ENCODE data around the gene IFT25. TPM values are rescaled to one million over a fixed set of nuclear protein-coding genes. Genes with fewer than 3 reads are reported as not detected.

IFT25 gene
- total RNA-seq, 1 experiment from 2014 or later, result 61.5 TPM

DNA sequence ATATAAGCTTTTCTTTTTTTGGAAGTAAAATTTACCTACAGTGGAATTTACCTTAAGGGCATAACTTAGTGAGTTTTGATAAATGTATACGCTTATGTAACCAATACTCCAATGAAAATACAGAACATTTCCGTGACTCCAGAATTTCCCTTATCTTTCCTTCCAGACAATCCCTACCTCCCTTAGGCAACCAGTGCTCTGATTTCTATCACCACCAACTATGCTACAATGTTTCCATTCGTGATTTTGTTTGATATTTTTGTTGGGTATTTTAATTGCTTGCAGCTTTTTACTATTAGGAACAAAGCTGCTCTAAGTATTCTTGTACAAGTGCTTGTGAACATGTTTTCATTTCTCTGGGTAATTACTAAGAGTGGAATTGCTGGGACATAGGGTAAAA, 14.6 kb downstream of the IFT25 start:
- peaks cover 79% of the 10 kb centered on the region for H3K36me3 ChIP-seq
- H3K4me1 ChIP-seq (replicated peaks), result no peaks in the 10 kb centered on the region

DNA sequence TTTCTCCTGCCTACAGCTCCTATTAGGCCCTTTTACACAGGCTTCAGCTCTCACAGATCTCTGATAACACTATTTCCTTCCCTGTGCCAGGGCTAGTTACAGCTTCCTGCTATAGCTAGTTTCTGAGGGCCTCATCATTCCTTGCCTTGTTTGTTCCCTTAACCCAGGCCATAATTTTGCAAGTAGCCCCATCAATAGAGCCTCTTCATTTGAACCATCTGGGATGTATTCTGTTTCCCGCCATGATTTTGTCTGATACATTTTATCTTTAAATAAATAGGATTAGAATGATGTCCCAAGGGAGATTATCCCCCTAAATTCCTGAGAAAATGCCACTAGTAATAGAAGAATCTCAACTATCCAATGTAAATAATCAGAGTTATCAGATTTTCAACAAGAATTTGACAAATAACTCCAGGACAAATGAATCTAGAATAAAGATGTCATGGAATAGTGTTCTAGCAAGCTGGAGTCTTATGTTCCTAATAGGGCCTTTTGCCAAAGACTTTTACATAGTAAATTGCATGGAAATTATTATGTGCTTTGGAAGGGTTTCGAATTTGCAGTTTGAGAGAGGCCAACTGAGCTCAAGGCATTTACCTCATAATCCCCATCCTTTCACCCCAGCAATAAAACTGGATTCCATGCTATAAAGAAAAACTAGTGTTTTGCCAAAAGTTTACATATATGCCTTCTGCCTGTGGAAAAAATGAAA, 16.1 kb downstream of the IFT25 start:
- Histone ChIP-seq H3K27me3 (replicated peaks) (no peaks in the 10 kb centered on the region), H3K4me1 (replicated peaks) (no peaks in the 10 kb centered on the region), H3K27ac (no peak overlapping the region), H3K36me3 (peaks cover 67% of the 10 kb centered on the region), H3K9me3 (replicated peaks) (peaks cover 7% of the 10 kb centered on the region), H3K4me3 (no peak overlapping the region)
- no peak for DNase-seq (ENCODE audit: low read depth in 1 of 2, low spot score in 2 of 2)

More for the DNA sequence above, 14.6 kb downstream of the IFT25 start:
- Histone ChIP-seq H3K27ac (no peak overlapping the region), H3K27me3 (replicated peaks) (no peaks in the 10 kb centered on the region), H3K9me3 (replicated peaks) (peaks cover 19% of the 10 kb centered on the region), H3K4me3 (no peak overlapping the region)
- DNase-seq (ENCODE audit: low read depth in 1 of 2, low spot score in 2 of 2), result no peak

DNA sequence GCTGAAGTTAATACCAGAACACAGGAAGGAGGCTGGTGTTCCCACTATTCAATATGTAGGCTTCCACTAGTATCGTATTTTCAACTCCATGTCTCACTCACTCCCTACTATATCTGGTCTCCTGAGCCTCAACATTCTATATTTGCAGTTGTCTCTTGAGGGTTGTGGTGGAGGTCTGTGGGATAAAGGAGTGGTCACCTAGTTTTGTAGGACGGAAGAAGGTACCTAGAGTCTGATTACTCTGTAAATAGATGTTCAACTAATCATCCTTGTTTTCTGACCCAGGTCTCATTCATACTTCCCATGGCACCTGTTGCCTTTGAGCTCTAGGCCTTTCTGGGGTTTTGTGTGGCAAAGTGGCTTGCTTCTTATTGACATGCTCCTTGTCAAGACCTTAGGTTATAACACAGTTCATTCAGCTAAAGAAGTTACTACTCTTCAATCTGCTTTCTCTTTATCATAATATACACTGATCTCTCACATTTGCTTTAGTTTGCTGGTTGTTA, 18.1 kb downstream of the IFT25 start:
- Histone ChIP-seq H3K27ac (no peak overlapping the region), H3K27me3 (replicated peaks) (no peaks in the 10 kb centered on the region), H3K36me3 (peaks cover 72% of the 10 kb centered on the region), H3K4me1 (replicated peaks) (no peaks in the 10 kb centered on the region), H3K4me3 (no peak overlapping the region), H3K9me3 (replicated peaks) (no peaks in the 10 kb centered on the region)
- DNase-seq (ENCODE audit: low read depth in 1 of 2, low spot score in 2 of 2), result no peak

DNA sequence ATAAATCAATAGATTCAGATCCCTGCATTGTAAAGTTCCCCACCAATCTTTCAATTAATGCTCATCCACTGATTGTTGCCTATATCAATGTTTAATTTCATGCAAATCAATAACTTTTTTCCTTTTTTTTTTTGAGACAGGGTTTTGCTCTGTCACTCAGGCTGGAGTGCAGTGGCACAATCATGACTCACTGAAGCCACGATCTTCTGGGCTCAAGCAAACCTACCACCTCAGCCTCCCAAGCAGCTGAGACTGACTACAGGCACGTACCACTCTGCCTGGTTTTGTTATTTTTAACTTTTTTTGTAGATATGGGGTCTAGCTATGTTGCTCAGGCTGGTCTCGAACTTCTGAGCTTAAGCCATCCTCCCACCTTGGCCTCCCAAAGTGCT, 25.8 kb downstream of the IFT25 start:
- Histone ChIP-seq H3K36me3 (peaks cover 67% of the 10 kb centered on the region), H3K27me3 (replicated peaks) (no peaks in the 10 kb centered on the region), H3K27ac (no peak overlapping the region), H3K9me3 (replicated peaks) (no peaks in the 10 kb centered on the region), H3K4me3 (no peak overlapping the region), H3K4me1 (replicated peaks) (no peaks in the 10 kb centered on the region)
- DNase-seq (ENCODE audit: low read depth in 1 of 2, low spot score in 2 of 2), result no peak

DNA sequence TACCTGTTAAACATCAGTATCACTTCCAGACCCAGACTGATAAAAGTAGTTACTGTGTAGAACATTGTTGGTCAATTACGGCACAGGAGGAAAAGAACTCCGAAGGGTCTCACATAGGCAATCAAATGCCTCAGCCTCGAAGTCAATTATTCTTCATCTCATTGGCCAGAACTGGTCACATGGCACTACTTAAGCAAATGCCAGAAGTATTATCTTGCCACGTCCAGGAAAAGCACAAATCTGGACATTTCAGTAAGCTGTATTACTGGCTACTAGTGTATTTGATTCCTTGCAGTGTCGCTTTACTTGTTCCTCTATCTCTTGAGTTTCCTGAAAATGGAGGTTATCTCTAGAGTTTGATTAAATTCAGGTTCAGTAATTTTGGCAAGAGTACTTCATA, 27.2 kb downstream of the IFT25 start:
- Histone ChIP-seq H3K27me3 (replicated peaks) (no peaks in the 10 kb centered on the region), H3K36me3 (peaks cover 60% of the 10 kb centered on the region), H3K4me3 (no peak overlapping the region), H3K4me1 (replicated peaks) (no peaks in the 10 kb centered on the region), H3K27ac (no peak overlapping the region), H3K9me3 (replicated peaks) (no peaks in the 10 kb centered on the region)
- DNase-seq (ENCODE audit: low read depth in 1 of 2, low spot score in 2 of 2), result no peak

DNA sequence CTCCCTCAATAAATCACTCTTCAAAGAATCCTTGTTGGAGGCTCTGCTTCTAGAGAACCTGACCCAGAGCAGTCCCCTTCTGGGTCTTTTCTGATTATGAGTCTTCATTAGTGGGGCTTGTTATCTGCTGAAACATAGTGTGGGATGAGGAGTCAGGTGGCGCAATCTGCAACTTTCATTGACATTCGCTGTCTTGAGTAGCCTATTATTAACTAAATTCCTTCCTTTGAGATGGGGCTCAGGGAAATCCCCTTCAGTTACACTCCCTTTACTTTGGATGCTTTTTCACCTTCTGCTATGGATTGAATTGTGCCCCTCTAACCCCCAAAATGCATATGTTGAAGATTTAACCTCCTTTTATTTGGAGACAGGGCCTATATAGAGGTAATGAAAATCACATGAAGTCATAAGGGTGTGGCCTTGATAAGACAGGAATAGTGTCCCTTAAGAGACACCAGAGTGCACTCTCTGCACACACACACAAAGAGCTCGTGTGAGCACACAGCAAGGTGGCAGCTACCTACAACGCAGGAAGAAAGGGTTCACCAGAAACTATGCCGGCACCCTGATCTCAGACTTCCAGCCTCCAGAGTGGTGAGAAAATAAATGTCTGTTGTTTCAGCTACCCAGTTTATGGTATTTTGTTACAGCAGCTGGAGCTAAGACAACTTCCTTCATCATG, 32.0 kb downstream of the IFT25 start:
- no peaks in the 10 kb centered on the region for H3K27me3 ChIP-seq (replicated peaks)
- peaks cover 32% of the 10 kb centered on the region for H3K36me3 ChIP-seq
- H3K9me3 ChIP-seq (replicated peaks), result no peaks in the 10 kb centered on the region
- H3K4me1 ChIP-seq (replicated peaks), result no peaks in the 10 kb centered on the region
- H3K4me3 ChIP-seq, result no peak overlapping the region
- DNase-seq (ENCODE audit: low read depth in 1 of 2, low spot score in 2 of 2), result no peak
- H3K27ac ChIP-seq, result no peak overlapping the region

DNA sequence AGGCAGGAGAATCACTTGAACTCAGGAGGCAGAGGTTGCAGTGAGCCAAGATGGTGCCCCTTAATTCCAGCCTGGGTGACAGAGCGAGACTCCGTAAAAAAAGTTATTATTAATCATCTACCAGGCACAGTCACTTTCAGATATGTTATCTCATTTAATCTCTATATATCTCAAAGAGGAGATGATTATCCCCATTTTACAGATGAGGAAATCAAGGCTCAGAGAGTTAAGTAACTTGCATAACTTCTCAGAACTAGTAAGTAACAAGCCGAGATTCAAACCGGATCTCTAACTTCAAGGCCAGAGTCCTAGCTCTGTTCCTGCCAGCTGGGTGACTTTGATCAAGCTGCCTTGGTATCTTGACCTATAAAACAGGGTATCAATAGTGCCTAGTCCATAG, 34.1 kb downstream of the IFT25 start:
- no peak overlapping the region for H3K4me3 ChIP-seq
- no peak overlapping the region for H3K27ac ChIP-seq
- peaks cover 26% of the 10 kb centered on the region for H3K36me3 ChIP-seq
- no peaks in the 10 kb centered on the region for H3K4me1 ChIP-seq (replicated peaks)
- H3K27me3 ChIP-seq (replicated peaks), result no peaks in the 10 kb centered on the region
- no peaks in the 10 kb centered on the region for H3K9me3 ChIP-seq (replicated peaks)
- no peak for DNase-seq (ENCODE audit: low read depth in 1 of 2, low spot score in 2 of 2)

DNA sequence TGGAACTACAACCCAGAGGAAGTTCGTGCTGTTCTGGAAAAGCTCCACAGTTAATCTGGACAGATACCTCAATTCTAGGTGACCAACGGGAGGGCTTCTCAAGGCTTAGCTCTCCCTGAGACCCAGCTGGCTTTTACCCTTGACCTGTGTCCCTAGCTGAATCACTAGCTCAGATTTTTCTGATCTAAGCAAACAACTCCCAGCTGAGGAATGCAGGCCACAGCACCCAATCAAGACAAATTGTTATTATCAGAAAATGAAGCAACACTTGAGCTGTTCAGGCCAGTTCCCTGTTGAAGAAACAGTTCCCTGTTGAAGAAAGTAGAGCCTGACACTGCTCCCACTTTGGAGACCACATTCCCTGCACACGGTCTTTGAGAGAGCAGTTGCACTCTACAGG, 35.6 kb downstream of the IFT25 start:
- H3K27me3 ChIP-seq (replicated peaks), result no peaks in the 10 kb centered on the region
- H3K9me3 ChIP-seq (replicated peaks), result no peaks in the 10 kb centered on the region
- H3K36me3 ChIP-seq, result peaks cover 14% of the 10 kb centered on the region
- DNase-seq (ENCODE audit: low read depth in 1 of 2, low spot score in 2 of 2), result no peak
- H3K27ac ChIP-seq, result no peak overlapping the region
- no peaks in the 10 kb centered on the region for H3K4me1 ChIP-seq (replicated peaks)
- no peak overlapping the region for H3K4me3 ChIP-seq

DNA sequence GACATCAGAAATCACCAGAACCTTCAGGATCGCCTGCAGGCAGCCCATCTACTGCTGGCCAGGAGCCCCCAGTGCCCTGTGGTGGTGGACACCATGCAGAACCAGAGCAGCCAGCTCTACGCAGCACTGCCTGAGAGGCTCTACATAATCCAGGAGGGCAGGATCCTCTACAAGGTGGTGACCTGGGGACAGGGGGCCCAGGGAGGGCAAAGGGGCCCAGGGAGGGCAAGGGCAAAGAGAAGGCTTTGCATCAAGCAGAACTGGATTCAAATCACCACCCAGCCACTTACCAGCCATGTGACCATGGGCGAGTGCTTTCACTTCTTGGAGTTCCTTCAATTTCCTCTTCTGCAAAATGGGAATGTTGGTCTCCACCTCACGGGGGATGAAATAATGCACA, 39.4 kb downstream of the IFT25 start:
- Histone ChIP-seq H3K4me3 (no peak overlapping the region), H3K36me3 (no peaks in the 10 kb centered on the region; the same call in 1 of the 2 replicates), H3K27me3 (replicated peaks) (no peaks in the 10 kb centered on the region), H3K27ac (no peak overlapping the region), H3K9me3 (replicated peaks) (no peaks in the 10 kb centered on the region), H3K4me1 (replicated peaks) (no peaks in the 10 kb centered on the region)
- no peak for DNase-seq (ENCODE audit: low read depth in 1 of 2, low spot score in 2 of 2)

DNA sequence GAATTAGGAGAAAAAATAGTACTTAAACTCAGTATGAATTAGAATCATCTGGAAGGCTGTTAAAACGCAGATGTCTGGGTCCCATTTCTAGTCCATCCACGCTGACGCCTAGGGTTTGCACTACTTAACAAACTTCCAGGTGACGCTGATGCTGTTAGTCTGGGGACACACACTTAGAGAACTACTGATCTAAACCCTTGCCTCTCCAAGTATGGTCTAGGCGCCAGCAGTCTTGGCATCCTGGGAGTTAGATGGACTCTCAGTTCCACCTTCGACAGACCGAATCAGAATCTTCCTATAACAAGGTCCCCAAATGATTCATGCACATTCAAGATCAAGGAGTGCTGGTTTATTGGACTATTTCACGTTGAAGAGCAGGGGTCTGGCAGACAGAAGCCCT, 40.0 kb downstream of the IFT25 start:
- Histone ChIP-seq H3K27me3 (replicated peaks) (no peaks in the 10 kb centered on the region), H3K4me1 (replicated peaks) (no peaks in the 10 kb centered on the region)

DNA sequence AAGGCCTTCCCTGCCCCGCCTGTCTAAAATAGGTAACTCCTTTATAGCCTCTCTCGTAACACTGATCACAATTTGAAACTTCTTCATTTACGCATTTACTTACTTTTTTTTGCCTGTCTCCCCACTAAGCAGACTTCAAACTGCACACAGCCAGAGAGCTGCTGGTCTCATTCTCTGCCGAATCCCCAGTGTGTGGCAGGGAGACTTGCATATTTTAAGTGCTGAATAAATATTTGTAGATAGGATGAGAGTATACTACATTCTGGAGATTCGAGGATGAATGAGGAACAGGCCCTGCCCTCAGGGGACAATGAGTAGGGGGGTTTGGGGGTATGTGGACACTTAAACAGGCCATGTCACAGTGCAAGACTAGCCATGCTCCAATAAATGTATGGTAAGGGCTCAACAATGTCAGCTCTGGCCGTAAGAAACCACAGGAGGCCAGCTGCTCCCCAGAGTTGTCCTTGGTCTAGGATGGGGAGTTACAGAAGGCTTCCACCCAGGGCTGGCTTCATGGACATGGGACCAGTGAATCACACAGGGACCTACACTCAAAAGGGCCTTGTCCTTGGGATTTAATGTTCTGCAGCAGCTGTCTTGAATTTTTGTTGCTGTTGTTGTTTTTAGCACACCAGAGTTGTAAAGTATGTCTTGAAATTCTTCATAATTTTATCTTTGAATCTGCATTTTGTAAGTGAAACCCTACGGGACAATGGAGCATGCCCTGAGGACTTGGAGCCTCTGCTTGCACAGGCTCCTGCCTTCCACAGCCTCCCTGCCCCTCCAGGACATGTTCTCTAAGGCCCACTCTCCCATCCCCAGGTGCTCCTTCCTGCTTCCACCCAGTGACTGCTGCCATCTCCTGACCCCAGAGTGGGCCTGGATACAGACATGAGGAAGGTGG, 43.0 kb downstream of the IFT25 start:
- H3K9me3 ChIP-seq (replicated peaks), result no peaks in the 10 kb centered on the region
- H3K4me3 ChIP-seq, result no peak overlapping the region
- H3K36me3 ChIP-seq, result no peaks in the 10 kb centered on the region
- no peak overlapping the region for H3K27ac ChIP-seq
- no peak for DNase-seq (ENCODE audit: low read depth in 1 of 2, low spot score in 2 of 2)
- H3K4me1 ChIP-seq (replicated peaks), result peaks cover 7% of the 10 kb centered on the region
- H3K27me3 ChIP-seq (replicated peaks), result no peaks in the 10 kb centered on the region

More for the DNA sequence above, 40.0 kb downstream of the IFT25 start:
- Histone ChIP-seq H3K27ac (no peak overlapping the region), H3K9me3 (replicated peaks) (no peaks in the 10 kb centered on the region), H3K4me3 (no peak overlapping the region), H3K36me3 (no peaks in the 10 kb centered on the region)
- no peak for DNase-seq (ENCODE audit: low read depth in 1 of 2, low spot score in 2 of 2)

DNA sequence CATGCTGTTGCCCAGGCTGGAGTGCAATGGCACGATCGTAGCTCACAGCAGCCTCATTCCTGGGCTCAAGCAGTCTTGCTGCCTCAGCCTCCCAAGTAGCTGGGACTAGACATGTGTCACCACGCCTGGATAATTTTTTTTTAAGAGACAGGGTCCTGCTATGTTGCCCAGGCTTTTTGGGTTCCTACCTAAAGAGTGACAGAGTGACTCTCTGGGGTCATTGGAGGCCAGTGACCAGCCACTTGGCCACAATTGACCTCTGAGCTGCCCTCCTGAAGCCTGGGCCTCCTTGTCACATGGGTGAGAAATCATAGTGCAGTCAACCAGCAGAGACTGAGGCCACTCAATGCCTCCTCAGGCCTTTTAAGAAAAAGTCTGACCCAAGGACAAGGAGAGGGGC, 45.8 kb downstream of the IFT25 start:
- DNase-seq (ENCODE audit: low read depth in 1 of 2, low spot score in 2 of 2), result no peak
- Histone ChIP-seq H3K9me3 (replicated peaks) (no peaks in the 10 kb centered on the region), H3K27me3 (replicated peaks) (no peaks in the 10 kb centered on the region), H3K27ac (no peak overlapping the region), H3K4me1 (replicated peaks) (peaks cover 18% of the 10 kb centered on the region), H3K36me3 (no peaks in the 10 kb centered on the region), H3K4me3 (no peak overlapping the region)

DNA sequence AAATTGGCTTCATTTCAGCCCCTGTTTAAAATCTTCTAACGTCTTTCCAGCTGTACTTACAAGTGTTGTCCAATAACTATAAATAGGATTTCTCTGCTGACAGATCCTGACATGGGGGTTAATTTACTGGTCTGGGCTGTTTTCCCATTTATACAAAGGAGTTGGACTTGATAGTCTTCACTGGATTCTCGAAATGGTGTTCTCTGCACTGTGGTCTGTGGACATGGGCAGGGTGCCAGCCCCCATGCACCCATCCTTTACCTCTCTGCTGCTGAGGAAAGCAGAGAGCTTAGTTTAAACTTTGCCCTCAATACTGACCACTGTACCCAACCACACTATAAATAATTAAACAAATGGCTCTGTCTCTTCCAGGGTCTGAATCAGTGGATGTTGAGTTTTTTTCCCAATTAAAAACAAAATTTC, 46.3 kb downstream of the IFT25 start:
- no peaks in the 10 kb centered on the region for H3K27me3 ChIP-seq (replicated peaks)
- H3K9me3 ChIP-seq (replicated peaks), result no peaks in the 10 kb centered on the region
- no peak overlapping the region for H3K27ac ChIP-seq
- peaks cover 18% of the 10 kb centered on the region for H3K4me1 ChIP-seq (replicated peaks)
- no peak for DNase-seq (ENCODE audit: low read depth in 1 of 2, low spot score in 2 of 2)
- H3K4me3 ChIP-seq, result no peak overlapping the region
- H3K36me3 ChIP-seq, result no peaks in the 10 kb centered on the region

All from SJSA1 (cell line).